PC-3 (cell line): ENCODE results near the gene TMOD2.

Source experiments
- EZH2 ChIP-seq: fragments of 300-600 bp; sonication (generic); IDR thresholded peaks from one replicate; pipeline ENCODE4 v1.6.1; 2017; ENCODE audit warnings: antibody characterized with exemption, mild to moderate bottlenecking, low read length; ENCODE audit not compliant: unreplicated experiment
- EZH2phosphoT487 ChIP-seq: fragments of 300-600 bp; sonication (generic); IDR thresholded peaks from 2 replicates; pipeline ENCODE4 v1.6.1; 2018; ENCODE audit warnings: mild to moderate bottlenecking, antibody characterized with exemption, low read length, borderline replicate concordance
- TF ChIP-seq, protein P1 (sequence below): fragments of 300-600 bp; sonication (generic); conservative IDR thresholded peaks from 2 replicates; pipeline ENCODE4 v1.5.1; 2017; ENCODE audit warnings: antibody characterized with exemption, low read depth, mild to moderate bottlenecking, low read length

DNA sequence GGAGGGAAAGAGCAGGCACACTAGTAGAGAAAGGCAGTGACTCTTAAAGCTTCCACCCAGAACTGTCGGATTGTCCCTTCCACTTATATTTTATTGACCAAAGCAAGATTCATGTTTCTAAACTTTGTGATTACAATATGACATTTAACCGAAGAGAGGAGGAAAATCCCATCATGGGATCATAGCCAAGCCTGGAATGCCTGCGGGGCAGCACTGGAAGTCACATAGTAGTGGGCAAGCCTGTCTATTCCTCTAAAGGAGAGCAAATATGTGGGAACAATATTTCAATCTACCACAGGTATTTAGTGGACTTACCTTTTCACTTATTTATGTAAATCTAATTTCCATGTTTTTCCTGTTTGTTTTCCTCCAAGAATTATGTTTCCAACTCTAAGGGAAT is 74.3 kb downstream of the TMOD2 start:
- TF ChIP-seq, protein P1, sequence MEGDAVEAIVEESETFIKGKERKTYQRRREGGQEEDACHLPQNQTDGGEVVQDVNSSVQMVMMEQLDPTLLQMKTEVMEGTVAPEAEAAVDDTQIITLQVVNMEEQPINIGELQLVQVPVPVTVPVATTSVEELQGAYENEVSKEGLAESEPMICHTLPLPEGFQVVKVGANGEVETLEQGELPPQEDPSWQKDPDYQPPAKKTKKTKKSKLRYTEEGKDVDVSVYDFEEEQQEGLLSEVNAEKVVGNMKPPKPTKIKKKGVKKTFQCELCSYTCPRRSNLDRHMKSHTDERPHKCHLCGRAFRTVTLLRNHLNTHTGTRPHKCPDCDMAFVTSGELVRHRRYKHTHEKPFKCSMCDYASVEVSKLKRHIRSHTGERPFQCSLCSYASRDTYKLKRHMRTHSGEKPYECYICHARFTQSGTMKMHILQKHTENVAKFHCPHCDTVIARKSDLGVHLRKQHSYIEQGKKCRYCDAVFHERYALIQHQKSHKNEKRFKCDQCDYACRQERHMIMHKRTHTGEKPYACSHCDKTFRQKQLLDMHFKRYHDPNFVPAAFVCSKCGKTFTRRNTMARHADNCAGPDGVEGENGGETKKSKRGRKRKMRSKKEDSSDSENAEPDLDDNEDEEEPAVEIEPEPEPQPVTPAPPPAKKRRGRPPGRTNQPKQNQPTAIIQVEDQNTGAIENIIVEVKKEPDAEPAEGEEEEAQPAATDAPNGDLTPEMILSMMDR = no peak
- TF ChIP-seq EZH2 (no peak), EZH2phosphoT487 (no peak)
